Stomach (tissue), 9 donors: ENCODE measurements around the gene P2RY11. TPM values are rescaled to one million over a fixed set of nuclear protein-coding genes. Genes with fewer than 3 reads are reported as not detected.
A peak's percentile ranks its signal among the peaks of the same experiment; 100 is the strongest.

ENCODE experiments used
- DNase-seq, 2 donors: peaks; one replicate each; pipeline versions ENCODE4 v3.0.0 to v3.0.0-alpha.2; 2013 to 2019
- H3K27ac ChIP-seq, 5 donors: fragments of 200-600 bp in 4 of 5; sonication (generic) in 4 of 5; one replicate each; pipeline ENCODE4 v1.5.1; 2013 to 2019; ENCODE audit warnings: mild to moderate bottlenecking in 1 of 5, moderate library complexity in 1 of 5
- H3K27me3 ChIP-seq, 3 donors: fragments of 200-600 bp; sonication (generic); one replicate each; pipeline ENCODE4 v1.5.1; 2017 to 2019; ENCODE audit warnings: mixed run types in 1 of 3
- H3K36me3 ChIP-seq, 4 donors: fragments of 200-600 bp; sonication (generic); 1 replicate in 3 of 4; 2 replicates in 1 of 4; pipeline ENCODE4 v1.5.1; 2016 to 2019
- H3K4me1 ChIP-seq, 4 donors: fragments of 200-600 bp; sonication (generic); one replicate each; pipeline ENCODE4 v1.5.1; 2016 to 2019
- H3K4me3 ChIP-seq, 4 donors: fragments of 200-600 bp; sonication (generic) in 3 of 4; one replicate each; pipeline ENCODE4 v1.5.1; 2016 to 2019; ENCODE audit warnings: mild to moderate bottlenecking in 1 of 4
- H3K9me3 ChIP-seq, 4 donors: fragments of 200-600 bp; sonication (generic); one replicate each; pipeline ENCODE4 v1.5.1; 2016 to 2019
- EP300 ChIP-seq: sonication (generic); formaldehyde crosslinking; IDR thresholded peaks from one replicate; pipeline ENCODE4 v1.6.1; 2017; ENCODE audit warnings: antibody characterized with exemption
- POLR2A ChIP-seq, 4 donors: fragments of 450-650 bp; IDR thresholded peaks; one replicate each; pipeline ENCODE4 v1.6.1; 2016; ENCODE audit warnings: antibody characterized with exemption in 4 of 4, control low read depth in 2 of 4, mild to moderate bottlenecking in 1 of 4, moderate library complexity in 1 of 4
- POLR2AphosphoS5 ChIP-seq, 3 donors: sonication (generic); formaldehyde crosslinking; IDR thresholded peaks; one replicate each; pipeline ENCODE4 v1.6.1; 2016; ENCODE audit warnings: antibody characterized with exemption in 3 of 3
- WGBS, 5 donors: extraction: QIAGEN DNeasy Blood & Tissue Kit in 3 of 5; methylation state at CpG; one replicate each; pipeline versions ENCODE4 v1.1.5 to v1.1.7; 2013 to 2018; 5-methylcytosine and 5-hydroxymethylcytosine counted together
- intact Hi-C: fragments of 100-400 bp; cut with DNase I; formaldehyde crosslinking; loops from one replicate; pipeline ENCODE4 v1.15.1; 2023; ENCODE audit warnings: low total_unique reads
- polyA plus RNA-seq, 3 donors: library from polyadenylated mRNA; stranded (reverse); fragments of 200-250 nt; gene quantifications; one replicate each; pipeline ENCODE4 v1.2.3, GENCODE V29; 2013
- total RNA-seq, 5 donors: library from RNA; depleted of rRNA; stranded (reverse); fragments of >200 nt; gene quantifications; one replicate each; pipeline versions ENCODE4 v1.1.0 to v1.2.3, GENCODE V29; 2014 to 2016
- TF ChIP-seq, protein P1 (sequence below), 7 experiments: fragments of 450-650 bp in 4 of 7; fragments of 200-600 bp in 3 of 7; sonication (generic) in 3 of 7; IDR thresholded peaks; one replicate each; pipeline ENCODE4 v1.5.1; 2016 to 2019; ENCODE audit warnings: antibody characterized with exemption in 7 of 7, control low read depth in 2 of 7, mild to moderate bottlenecking in 1 of 7
- donor health status: healthy with polysubstance abuse.
- donor health status: Bipolar disorder and iron deficiency.
- donor health status: healthy.

The P2RY11 gene
- total and polyA plus RNA-seq, 8 donors = 1.8 to 24.8 (median 5.0) TPM

GRCh38 chr19:10093295-10094186 is 18.0 kb upstream of the P2RY11 start:
- no peak for DNase-seq
- intact Hi-C loops = no loop called here
- Histone ChIP-seq H3K27me3 (no peaks in the 10 kb centered on the region), H3K4me1 (peaks cover 12 to 20% (median 17%) of the 10 kb centered on the region in 4 donors), H3K27ac (no peak overlapping the region), H3K4me3 (no peak overlapping the region), H3K9me3 (no peaks in the 10 kb centered on the region), H3K36me3 (peaks cover 12 to 51% (median 49%) of the 10 kb centered on the region in 4 donors)
- no peak for TF ChIP-seq POLR2A (IDR thresholded peaks at IDR 0.05)
- no peak for TF ChIP-seq EP300
- TF ChIP-seq POLR2AphosphoS5 (IDR thresholded peaks at IDR 0.05) = no peak
- TF ChIP-seq, protein P1, sequence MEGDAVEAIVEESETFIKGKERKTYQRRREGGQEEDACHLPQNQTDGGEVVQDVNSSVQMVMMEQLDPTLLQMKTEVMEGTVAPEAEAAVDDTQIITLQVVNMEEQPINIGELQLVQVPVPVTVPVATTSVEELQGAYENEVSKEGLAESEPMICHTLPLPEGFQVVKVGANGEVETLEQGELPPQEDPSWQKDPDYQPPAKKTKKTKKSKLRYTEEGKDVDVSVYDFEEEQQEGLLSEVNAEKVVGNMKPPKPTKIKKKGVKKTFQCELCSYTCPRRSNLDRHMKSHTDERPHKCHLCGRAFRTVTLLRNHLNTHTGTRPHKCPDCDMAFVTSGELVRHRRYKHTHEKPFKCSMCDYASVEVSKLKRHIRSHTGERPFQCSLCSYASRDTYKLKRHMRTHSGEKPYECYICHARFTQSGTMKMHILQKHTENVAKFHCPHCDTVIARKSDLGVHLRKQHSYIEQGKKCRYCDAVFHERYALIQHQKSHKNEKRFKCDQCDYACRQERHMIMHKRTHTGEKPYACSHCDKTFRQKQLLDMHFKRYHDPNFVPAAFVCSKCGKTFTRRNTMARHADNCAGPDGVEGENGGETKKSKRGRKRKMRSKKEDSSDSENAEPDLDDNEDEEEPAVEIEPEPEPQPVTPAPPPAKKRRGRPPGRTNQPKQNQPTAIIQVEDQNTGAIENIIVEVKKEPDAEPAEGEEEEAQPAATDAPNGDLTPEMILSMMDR (IDR thresholded peaks at IDR 0.05) = no peak
- WGBS, 5 donors = 85 to 91% (median 89%) methylated on average over 21 to 22 of the region's 22 CpGs

- intact Hi-C loops = no loop called here
- Histone ChIP-seq H3K27me3 (no peaks in the 10 kb centered on the region), H3K4me3 (peak overlapping the region; percentile 15 to 47 (median 32)), H3K4me1 (peaks cover 12 to 25% (median 19%) of the 10 kb centered on the region in 4 donors), H3K27ac (peak overlapping the region; percentile 66 to 89 (median 83)), H3K9me3 (no peaks in the 10 kb centered on the region), H3K36me3 (peaks cover 4 to 32% (median 31%) of the 10 kb centered on the region in 4 donors)
- TF ChIP-seq, protein P1 (IDR thresholded peaks at IDR 0.05) = no peak
- peak in 1 of 4 donors; percentile 23 for TF ChIP-seq POLR2A (IDR thresholded peaks at IDR 0.05)
- 33 to 41% (median 35%) methylated on average over 7 of the region's 7 CpGs for WGBS, 5 donors
- DNase-seq = no peak
Measured at GRCh38 chr19:10095622-10095947, 15.9 kb upstream of the P2RY11 start.

DNA sequence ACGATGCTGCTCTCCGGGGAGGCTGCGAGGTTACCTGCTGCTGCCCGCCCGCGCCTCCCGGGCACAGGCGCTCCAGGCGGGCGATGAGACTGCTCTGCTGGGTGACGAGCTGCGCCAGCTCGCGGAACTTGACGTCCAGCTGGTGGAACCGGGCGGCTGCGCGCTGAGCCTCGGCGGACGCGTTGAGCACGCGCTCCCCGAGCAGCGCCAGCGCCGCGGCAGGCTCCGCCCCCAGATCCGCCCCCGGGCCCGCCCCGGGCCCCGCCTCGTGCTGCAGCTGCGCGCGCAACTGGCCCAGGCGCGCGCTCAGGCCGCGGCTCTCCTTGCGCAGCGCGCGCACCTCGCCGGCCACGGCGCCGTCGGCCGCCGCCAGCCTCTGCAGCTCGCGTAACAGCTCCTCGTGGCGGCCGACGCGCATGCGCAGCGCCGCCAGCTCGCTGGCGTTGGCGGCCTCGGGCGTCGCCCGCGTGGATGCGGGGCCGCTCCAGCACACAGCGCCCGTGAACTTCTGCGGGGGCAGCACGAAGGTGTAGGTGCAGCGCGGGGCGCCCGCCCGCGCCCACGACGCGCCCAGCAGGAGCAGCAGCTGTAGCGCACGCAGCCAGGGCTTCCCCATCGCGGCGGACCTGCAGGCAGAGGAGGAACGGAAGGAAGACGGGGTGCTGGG is 15.4 kb upstream of the P2RY11 start:
- Histone ChIP-seq H3K4me1 (peaks cover 12 to 25% (median 19%) of the 10 kb centered on the region in 4 donors), H3K27ac (peak overlapping the region; percentile 66 to 89 (median 83)), H3K4me3 (peak overlapping the region; percentile 44 to 67 (median 47)), H3K27me3 (no peaks in the 10 kb centered on the region), H3K9me3 (no peaks in the 10 kb centered on the region), H3K36me3 (peaks cover 4 to 27% (median 26%) of the 10 kb centered on the region in 4 donors)
- TF ChIP-seq POLR2AphosphoS5 (IDR thresholded peaks at IDR 0.05) = peak; percentile 27 to 79 (median 54)
- TF ChIP-seq EP300 = no peak
- WGBS, 5 donors = 0 to 12% (median 4%) methylated on average over 19 to 97 of the region's 97 CpGs
- DNase-seq = peak; percentile 94 to 97
- intact Hi-C loops = no loop called here

- Histone ChIP-seq H3K4me1 (peaks cover 12 to 25% (median 19%) of the 10 kb centered on the region in 4 donors), H3K4me3 (peak overlapping the region; percentile 44 to 67 (median 47)), H3K27me3 (no peaks in the 10 kb centered on the region), H3K9me3 (no peaks in the 10 kb centered on the region), H3K36me3 (peaks cover 4 to 22% (median 21%) of the 10 kb centered on the region in 4 donors), H3K27ac (peak overlapping the region; percentile 50 to 83 (median 77))
- 24 to 43% (median 34%) methylated on average over 19 to 26 of the region's 26 CpGs for WGBS, 5 donors
- intact Hi-C loops = no loop called here
- no peak for DNase-seq
- no peak for TF ChIP-seq POLR2A (IDR thresholded peaks at IDR 0.05)
- TF ChIP-seq EP300 = no peak
- TF ChIP-seq POLR2AphosphoS5 (IDR thresholded peaks at IDR 0.05) = no peak
Measured at GRCh38 chr19:10096615-10096963, 14.9 kb upstream of the P2RY11 start.

GRCh38 chr19:10100163-10100785 is 11.2 kb upstream of the P2RY11 start:
- Histone ChIP-seq H3K9me3 (no peaks in the 10 kb centered on the region), H3K27me3 (no peaks in the 10 kb centered on the region), H3K27ac (no peak overlapping the region), H3K36me3 (no peaks in the 10 kb centered on the region), H3K4me1 (peaks cover 12 to 22% (median 19%) of the 10 kb centered on the region in 4 donors), H3K4me3 (no peak overlapping the region)
- no peak for DNase-seq
- TF ChIP-seq, protein P1 (IDR thresholded peaks at IDR 0.05) = no peak
- no peak for TF ChIP-seq EP300
- WGBS, 5 donors = 75 to 90% (median 84%) methylated on average over 5 of the region's 5 CpGs
- intact Hi-C loops = no loop called here
